ENCODE measurements around the gene UQCC5. TPM values are rescaled to one million over a fixed set of nuclear protein-coding genes. Genes with fewer than 3 reads are reported as not detected.
"Not testable (repeated sequence)": the region's sequence is repeated elsewhere in the genome, so short reads cannot be mapped to it uniquely, and the experiment has no call there.

UQCC5 gene
- polyA plus RNA-seq, 4 donors = 14.9 to 31.4 (median 21.3) TPM

GRCh38 chr3:52521881-52522650 is 14.3 kb upstream of the UQCC5 start:
- DNase-seq (ENCODE audit: low read depth in 4 of 4, low spot score in 2 of 4) = no peak

- no peak for DNase-seq (ENCODE audit: low read depth in 4 of 4, low spot score in 2 of 4)
These were observed 13.7 kb upstream of the UQCC5 start for GRCh38 chr3:52522651-52523251.

- no peak for DNase-seq (ENCODE audit: low read depth in 4 of 4, low spot score in 2 of 4)
These were observed 12.8 kb upstream of the UQCC5 start for GRCh38 chr3:52523386-52524257.

- DNase-seq (ENCODE audit: low read depth in 4 of 4, low spot score in 2 of 4) = no peak
These were observed 12.1 kb upstream of the UQCC5 start for GRCh38 chr3:52524258-52524751.

GRCh38 chr3:52524752-52525679 is 11.4 kb upstream of the UQCC5 start:
- no peak for DNase-seq (ENCODE audit: low read depth in 4 of 4, low spot score in 2 of 4)

GRCh38 chr3:52525680-52526561 is 10.5 kb upstream of the UQCC5 start:
- DNase-seq (ENCODE audit: low read depth in 4 of 4, low spot score in 2 of 4) = no peak

GRCh38 chr3:52526671-52527038 is 9.8 kb upstream of the UQCC5 start:
- DNase-seq (ENCODE audit: low read depth in 4 of 4, low spot score in 2 of 4) = not testable (repeated sequence)

GRCh38 chr3:52527039-52527731 is 9.2 kb upstream of the UQCC5 start:
- no peak for DNase-seq (ENCODE audit: low read depth in 4 of 4, low spot score in 2 of 4)

GRCh38 chr3:52527732-52528585 is 8.4 kb upstream of the UQCC5 start:
- DNase-seq (ENCODE audit: low read depth in 4 of 4, low spot score in 2 of 4) = no peak

- no peak for DNase-seq (ENCODE audit: low read depth in 4 of 4, low spot score in 2 of 4)
These were observed 7.6 kb upstream of the UQCC5 start for GRCh38 chr3:52528586-52529375.

GRCh38 chr3:52529376-52530333 is 6.8 kb upstream of the UQCC5 start:
- DNase-seq (ENCODE audit: low read depth in 4 of 4, low spot score in 2 of 4) = no peak

GRCh38 chr3:52530918-52531826 is 5.2 kb upstream of the UQCC5 start:
- DNase-seq (ENCODE audit: low read depth in 4 of 4, low spot score in 2 of 4) = no peak

GRCh38 chr3:52531860-52532516 is 4.4 kb upstream of the UQCC5 start:
- DNase-seq (ENCODE audit: low read depth in 4 of 4, low spot score in 2 of 4) = no peak

- DNase-seq (ENCODE audit: low read depth in 4 of 4, low spot score in 2 of 4) = no peak
These were observed 3.9 kb upstream of the UQCC5 start for GRCh38 chr3:52532517-52532837.
